Frontal cortex (tissue), 4 donors: Measurements from ENCODE around the gene STOX2. TPM values are rescaled to one million over a fixed set of nuclear protein-coding genes. Genes with fewer than 3 reads are reported as not detected.

Experiments
- DNase-seq, 2 donors: peaks; one replicate each; pipeline ENCODE4 v3.0.0; 2012; ENCODE audit warnings: low spot score in 2 of 2
- FAIRE-seq: peaks from 2 replicates; lab custom pipeline; 2012; peaks lifted over from hg19 to GRCh38; lab: Jason Lieb, UNC
- total RNA-seq: library from RNA; depleted of rRNA; stranded (reverse); fragments of >200 nt; gene quantifications from one replicate; pipeline ENCODE4 v1.2.3, GENCODE V29; 2014
- donor health status: control.
- donor health status: control.
- donor health status: control.

STOX2 gene
- total RNA-seq, 1 donor from 2014 or later, result 35.1 TPM

GRCh38 chr4:184058026-184058425, 152.9 kb downstream of the STOX2 start:
- DNase-seq, result no peak

GRCh38 chr4:184059099-184059498, 154.0 kb downstream of the STOX2 start:
- no peak for DNase-seq

More at GRCh38 chr4:184058026-184058425, 152.9 kb downstream of the STOX2 start:
- FAIRE-seq, result no peak

GRCh38 chr4:184061582-184061981, 156.5 kb downstream of the STOX2 start:
- FAIRE-seq (no peak), DNase-seq (no peak)

More at GRCh38 chr4:184059099-184059498, 154.0 kb downstream of the STOX2 start:
- no peak for FAIRE-seq

- FAIRE-seq (no peak), DNase-seq (no peak)
Measured at GRCh38 chr4:184062769-184063168, 157.7 kb downstream of the STOX2 start.

GRCh38 chr4:184064877-184065276, 159.8 kb downstream of the STOX2 start:
- FAIRE-seq (no peak), DNase-seq (no peak)

- DNase-seq (no peak), FAIRE-seq (no peak)
Measured at GRCh38 chr4:184066584-184067300, 161.6 kb downstream of the STOX2 start.

GRCh38 chr4:184067931-184068554, 162.9 kb downstream of the STOX2 start:
- no peak for FAIRE-seq
- no peak for DNase-seq

Other genes starting within 250 kb of the STOX2 start
- gene RWDD4, start 246.1 kb upstream of the STOX2 start, total RNA-seq, result 21.2 TPM
- gene TRAPPC11, start 246.0 kb upstream of the STOX2 start, total RNA-seq, result 84.4 TPM